GM18907 (cell line): Measurements from ENCODE around the gene MOB2.
"Not testable (repeated sequence)": the region's sequence is repeated elsewhere in the genome, so short reads cannot be mapped to it uniquely, and the experiment has no call there.

Experiments used
- ATAC-seq: cut with Tn5 transposase; IDR thresholded peaks from one replicate; pipeline ENCODE4 v1.9.1; 2021; ENCODE audit warnings: mild to moderate bottlenecking, moderate library complexity; ENCODE audit not compliant: unreplicated experiment

The MOB2 gene

GRCh38 chr11:1518301-1518700 lies 31.7 kb upstream of the MOB2 start:
- no peak for ATAC-seq

- no peak for ATAC-seq
Measured at GRCh38 chr11:1517117-1518005, 30.8 kb upstream of the MOB2 start.

GRCh38 chr11:1516273-1517067 lies 29.9 kb upstream of the MOB2 start:
- ATAC-seq, result no peak

GRCh38 chr11:1515082-1516060 lies 28.8 kb upstream of the MOB2 start:
- ATAC-seq, result no peak

- ATAC-seq, result no peak
Measured at GRCh38 chr11:1514336-1515061, 27.9 kb upstream of the MOB2 start.

GRCh38 chr11:1513326-1514296 lies 27.0 kb upstream of the MOB2 start:
- ATAC-seq, result no peak

- not testable (repeated sequence) for ATAC-seq
Measured at GRCh38 chr11:1512531-1513258, 26.1 kb upstream of the MOB2 start.

- ATAC-seq, result no peak
Measured at GRCh38 chr11:1511937-1512496, 25.4 kb upstream of the MOB2 start.

GRCh38 chr11:1510928-1511327 lies 24.3 kb upstream of the MOB2 start:
- ATAC-seq, result no peak

GRCh38 chr11:1510351-1510750 lies 23.8 kb upstream of the MOB2 start:
- ATAC-seq, result not testable (repeated sequence)

- no peak for ATAC-seq
Measured at GRCh38 chr11:1509626-1510255, 23.2 kb upstream of the MOB2 start.

GRCh38 chr11:1508986-1509385 lies 22.4 kb upstream of the MOB2 start:
- ATAC-seq, result no peak

- ATAC-seq, result no peak
Measured at GRCh38 chr11:1508491-1508891, 21.9 kb upstream of the MOB2 start.

GRCh38 chr11:1507381-1508140 lies 21.0 kb upstream of the MOB2 start:
- ATAC-seq, result no peak

- no peak for ATAC-seq
Measured at GRCh38 chr11:1506981-1507380, 20.4 kb upstream of the MOB2 start.

GRCh38 chr11:1505480-1505879 lies 18.9 kb upstream of the MOB2 start:
- no peak for ATAC-seq
